Subcutaneous adipose tissue (tissue), 4 donors: ENCODE data around the gene PKN1. TPM values are rescaled to one million over a fixed set of nuclear protein-coding genes. Genes with fewer than 3 reads are reported as not detected.

ENCODE experiments used
- total RNA-seq, 4 donors: library from RNA; depleted of rRNA; stranded (reverse); fragments of >200 nt; gene quantifications; one replicate each; pipeline ENCODE4 v1.1.0, GENCODE V29; 2016
- TF ChIP-seq, protein P1 (sequence below): fragments of 450-650 bp; IDR thresholded peaks from one replicate; pipeline ENCODE4 v1.5.1; 2016; ENCODE audit warnings: low read depth, mild to moderate bottlenecking, control low read depth, antibody characterized with exemption, moderate library complexity

The PKN1 gene
- total RNA-seq, 4 donors from 2014 or later: 47.8 to 136 (median 75.8) TPM

DNA sequence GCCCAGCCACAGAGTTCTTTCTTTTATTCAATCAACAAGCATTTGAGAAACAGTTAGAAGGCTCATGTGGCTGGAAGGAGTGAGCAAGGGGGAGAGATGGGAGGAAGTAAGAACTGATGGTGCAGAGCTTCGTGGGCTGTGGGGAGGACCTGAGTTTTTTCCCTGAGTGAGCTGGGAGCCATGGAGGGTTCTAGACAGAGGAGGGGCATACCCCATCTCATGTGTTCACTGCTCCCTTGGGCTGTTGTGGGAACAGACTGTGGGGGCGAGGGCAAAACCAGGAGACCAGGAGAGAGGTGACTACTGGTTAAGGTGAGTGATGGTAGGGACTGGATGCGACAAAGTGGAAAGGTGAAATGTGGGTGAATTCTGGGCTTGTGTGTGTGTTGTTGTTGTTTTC, 2.4 kb upstream of the PKN1 start:
- TF ChIP-seq, protein P1, sequence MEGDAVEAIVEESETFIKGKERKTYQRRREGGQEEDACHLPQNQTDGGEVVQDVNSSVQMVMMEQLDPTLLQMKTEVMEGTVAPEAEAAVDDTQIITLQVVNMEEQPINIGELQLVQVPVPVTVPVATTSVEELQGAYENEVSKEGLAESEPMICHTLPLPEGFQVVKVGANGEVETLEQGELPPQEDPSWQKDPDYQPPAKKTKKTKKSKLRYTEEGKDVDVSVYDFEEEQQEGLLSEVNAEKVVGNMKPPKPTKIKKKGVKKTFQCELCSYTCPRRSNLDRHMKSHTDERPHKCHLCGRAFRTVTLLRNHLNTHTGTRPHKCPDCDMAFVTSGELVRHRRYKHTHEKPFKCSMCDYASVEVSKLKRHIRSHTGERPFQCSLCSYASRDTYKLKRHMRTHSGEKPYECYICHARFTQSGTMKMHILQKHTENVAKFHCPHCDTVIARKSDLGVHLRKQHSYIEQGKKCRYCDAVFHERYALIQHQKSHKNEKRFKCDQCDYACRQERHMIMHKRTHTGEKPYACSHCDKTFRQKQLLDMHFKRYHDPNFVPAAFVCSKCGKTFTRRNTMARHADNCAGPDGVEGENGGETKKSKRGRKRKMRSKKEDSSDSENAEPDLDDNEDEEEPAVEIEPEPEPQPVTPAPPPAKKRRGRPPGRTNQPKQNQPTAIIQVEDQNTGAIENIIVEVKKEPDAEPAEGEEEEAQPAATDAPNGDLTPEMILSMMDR: no peak

DNA sequence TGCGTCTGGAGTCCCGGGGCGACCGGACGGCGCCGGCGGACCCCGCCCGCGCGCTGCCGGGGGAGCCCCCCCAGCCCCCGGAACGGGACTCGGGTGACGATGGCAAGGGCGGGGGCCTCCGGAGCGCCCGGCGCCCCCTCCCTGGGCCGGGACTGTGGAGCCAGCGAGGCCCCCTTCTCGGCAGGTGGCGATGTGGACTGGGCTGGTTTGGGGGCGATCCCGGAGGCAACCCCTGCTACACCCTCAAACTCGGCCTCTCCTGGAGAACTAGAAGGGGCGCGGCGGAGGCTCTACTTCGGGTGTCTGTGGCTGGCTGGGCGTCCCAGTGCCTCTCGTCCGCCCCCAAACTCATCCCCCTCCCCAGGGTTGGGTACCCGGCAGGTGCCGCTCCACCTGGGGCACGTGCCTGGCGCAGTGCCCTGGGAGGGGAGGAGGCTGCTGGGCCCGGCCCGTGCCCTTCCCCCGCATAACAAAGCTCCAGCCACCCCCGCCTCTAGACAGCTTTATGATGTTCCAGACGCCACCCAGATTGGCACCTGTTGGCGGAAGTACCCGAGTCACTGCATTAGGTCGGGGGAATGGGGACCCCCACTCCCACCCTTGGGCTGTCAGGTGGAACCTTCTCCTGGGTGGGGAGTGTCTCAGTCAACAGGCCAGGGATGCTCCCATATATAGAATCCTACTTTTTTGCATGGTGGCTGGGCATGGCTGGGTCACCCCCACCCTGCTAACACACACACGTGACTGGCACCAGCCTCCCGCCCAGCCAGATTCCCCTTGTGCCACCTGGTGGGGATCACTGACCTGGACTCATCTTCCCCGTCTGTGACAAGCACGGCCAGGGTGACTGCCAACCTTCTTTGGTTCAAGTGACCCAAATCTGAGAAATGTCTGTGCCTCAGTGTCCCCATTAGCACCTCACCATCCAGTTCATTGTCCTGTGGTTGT, 722 bp downstream of the PKN1 start:
- TF ChIP-seq, protein P1: no peak

DNA sequence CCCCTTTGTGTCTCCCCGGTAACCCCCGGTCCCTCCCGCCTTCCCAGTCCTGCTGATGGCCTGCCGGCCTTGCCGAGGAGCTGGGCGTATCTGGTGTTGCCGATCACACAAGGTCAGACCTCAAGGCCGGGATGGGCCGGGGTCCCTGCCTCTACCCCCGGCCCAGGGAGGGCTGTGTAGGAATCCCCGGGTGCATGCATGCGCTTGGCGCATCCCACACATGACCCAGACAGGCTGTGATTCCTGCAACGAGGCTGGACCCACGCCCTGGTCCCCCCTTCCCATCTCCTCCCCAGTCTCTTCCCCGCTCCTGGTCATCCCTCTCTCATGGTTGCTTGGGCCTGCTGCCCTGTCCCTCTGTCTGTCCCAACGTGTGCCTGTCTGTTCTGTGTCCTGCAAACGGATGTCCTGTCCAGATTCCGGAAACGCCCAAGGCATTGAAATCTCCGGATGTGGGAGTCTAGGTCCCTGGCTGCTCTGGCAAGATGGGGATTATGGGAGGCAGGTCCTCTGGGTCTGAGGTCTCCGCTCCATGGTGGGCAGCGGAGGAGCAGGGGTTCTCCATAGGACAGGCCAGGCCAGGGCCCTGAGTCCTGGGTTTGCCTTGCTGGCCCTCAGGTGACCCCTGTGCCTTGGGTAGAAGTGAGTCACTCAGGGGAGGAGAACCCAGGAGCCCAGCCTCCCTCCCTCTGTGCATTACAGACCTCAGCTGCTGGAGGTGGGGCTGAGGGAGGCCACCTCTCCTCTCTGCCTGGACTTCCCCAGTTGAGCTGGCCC, 1.6 kb downstream of the PKN1 start:
- TF ChIP-seq, protein P1: no peak

DNA sequence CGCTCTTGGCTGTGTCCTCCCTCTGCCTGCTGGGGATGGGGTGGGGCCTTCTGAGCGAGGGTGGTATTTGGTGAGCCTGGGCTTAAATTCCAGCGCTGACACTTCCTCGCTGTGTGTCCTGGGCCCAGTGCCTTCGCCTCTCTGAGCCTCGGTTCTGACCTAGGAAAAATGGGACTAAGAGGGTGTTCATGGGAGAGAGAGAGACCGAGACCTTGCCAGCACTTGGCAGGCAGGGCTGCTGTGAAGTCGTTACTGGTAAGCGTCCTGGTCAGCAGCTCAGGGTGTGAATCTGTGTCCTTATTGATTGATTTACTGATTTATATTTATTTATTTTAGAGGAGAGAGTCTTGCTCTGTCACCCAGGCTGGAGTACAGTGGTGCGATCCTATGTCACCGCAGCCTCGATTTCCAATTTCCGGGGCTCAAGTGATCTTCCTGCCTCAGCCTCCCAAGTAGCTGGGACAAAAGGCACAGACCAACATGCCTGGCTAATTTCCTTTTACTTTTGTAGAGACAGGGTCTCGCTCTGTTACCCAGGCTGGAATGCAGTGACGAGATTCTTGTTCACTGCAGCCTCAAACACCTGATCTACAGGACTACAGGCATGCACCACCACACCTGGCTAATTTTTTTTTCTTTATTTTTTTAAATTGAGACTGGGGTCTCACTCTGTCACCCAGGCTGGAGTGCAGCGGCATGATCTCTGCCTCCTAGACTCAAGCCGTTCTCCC, 2.4 kb downstream of the PKN1 start:
- TF ChIP-seq, protein P1: no peak

DNA sequence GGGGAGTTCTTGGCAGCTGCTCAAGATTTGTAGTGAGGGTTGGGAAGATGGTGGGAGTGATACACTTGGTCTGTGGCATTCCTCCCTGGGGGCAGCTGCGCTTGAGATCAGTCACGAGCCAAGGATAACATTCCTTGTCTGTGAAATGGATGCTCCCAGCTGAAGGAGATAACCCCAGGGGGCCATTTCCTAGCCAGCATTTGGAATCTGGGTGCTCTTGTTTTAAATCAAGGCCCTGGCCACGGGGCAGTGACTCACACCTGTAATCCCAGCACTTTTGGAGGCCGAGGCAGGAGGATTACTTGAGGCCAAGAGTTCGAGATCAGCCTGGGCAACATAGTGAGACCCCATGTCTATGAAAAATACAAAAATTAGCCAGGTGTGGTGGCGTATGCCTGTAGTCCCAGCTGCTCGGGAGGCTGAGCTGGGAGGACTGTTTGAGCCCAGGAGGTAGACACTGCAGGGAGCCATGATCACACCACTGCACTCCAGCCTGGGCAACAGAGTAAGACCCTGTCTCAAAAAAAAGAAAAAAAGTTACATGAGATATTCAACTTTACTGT, 4.6 kb downstream of the PKN1 start:
- TF ChIP-seq, protein P1: no peak

DNA sequence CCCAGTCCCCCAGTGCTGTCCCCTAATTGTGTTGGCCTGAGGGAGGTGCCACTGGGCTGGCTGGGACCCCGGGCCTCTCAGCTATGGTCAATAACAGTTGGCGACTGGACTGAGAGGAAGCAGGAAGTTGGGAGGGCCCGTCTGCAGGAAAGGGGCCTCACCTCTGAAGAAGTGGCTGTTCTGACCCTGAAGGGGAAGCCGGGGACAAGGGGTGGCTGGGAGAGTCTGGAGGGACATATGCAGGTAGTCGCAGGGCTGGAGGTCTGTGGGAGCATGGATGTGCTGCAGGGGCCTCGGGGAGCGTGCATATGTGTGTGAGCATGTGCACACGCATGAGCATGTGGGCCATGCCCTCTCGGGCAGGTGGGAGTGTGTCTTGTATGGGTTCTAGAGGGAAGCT, 5.9 kb downstream of the PKN1 start:
- TF ChIP-seq, protein P1: no peak
